ENCODE data around the gene AGAP2.
"Not testable (repeated sequence)": the region's sequence is repeated elsewhere in the genome, so short reads cannot be mapped to it uniquely, and the experiment has no call there.

Gene AGAP2

DNA sequence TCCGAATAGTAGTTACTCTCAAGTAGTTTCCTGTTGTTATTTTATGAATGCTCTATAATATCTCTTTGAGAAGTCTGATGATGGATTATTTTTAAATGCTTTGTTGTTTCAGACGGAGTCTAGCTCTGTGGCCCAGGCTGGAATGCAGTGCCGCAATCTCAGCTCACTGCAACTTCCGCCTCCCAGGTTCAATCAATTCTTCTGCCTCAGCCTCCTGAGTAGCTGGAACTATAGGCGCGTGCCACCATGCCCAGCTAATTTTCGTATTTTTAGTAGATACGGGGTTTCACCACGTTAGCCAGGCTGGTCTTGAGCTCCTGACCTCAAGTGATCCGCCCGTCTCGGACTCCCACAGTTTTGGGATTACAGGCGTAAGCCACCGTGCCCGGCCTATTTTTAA lies 46.0 kb downstream of the AGAP2 start:
- no peak for DNase-seq

- DNase-seq = no peak
These were observed 49.6 kb downstream of the AGAP2 start for GRCh38 chr12:57688931-57689330.

DNA sequence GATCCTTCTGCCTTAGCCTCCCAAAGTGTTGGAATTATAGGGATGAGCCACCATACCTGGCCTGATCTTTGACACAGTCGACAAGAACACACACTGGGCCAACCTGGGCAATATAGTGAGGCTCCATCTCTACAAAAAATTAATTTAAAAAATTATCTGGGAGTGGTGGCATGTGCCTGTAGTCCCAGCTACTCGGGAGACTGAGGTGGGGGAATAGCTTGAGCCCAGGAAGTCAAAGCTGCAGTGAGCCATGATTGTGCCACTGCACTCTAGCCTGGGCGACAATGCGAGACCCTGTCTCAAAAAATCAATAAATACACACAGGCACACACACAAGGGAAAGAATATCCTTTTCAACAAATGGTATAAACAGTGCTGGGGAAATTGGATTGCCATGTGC lies 50.7 kb downstream of the AGAP2 start:
- no peak for DNase-seq

- no peak for DNase-seq
These were observed 58.8 kb downstream of the AGAP2 start for GRCh38 chr12:57679697-57680096.

DNA sequence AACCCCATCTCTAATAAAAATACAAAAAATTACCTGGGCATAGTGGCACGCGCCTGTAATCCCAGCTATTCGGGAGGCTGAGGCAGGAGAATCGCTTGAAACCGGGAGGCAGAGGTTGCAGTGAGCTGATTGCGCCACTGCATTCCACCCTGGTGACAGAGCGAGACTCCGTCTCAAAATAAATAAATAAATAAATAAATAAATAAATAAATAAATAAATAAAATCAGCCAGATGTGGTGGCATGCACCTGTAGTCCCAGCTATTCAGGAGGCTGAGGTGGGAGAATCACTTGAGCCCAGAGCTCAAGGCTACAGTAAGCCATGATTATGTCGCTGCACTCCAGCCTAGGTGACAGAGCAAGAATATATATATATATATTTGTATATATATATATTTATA lies 60.6 kb downstream of the AGAP2 start:
- not testable (repeated sequence) for DNase-seq

DNA sequence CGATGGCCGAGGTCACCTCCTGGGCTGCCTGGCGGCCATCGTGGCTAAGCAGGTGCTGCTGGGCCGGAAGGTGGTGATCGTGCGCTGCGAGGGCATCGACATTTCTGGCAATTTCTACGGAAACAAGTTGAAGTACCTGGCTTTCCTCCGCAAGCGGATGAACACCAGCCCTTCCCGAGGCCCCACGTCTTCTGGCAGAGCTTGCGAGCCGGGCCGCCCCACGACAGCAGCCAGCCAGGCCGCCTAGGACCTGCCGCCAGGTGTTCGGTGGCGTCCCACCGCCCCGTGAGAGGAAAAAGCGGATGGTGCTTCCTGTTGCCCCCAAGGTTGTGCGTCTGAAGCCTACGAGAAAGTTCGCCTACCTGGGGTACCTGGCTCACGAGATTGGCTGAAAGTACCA lies 63.9 kb downstream of the AGAP2 start:
- DNase-seq = no peak

All from CD4-positive, alpha-beta T cell treated with Interleukin-17A for 4 hours (primary cell).